GM12872 (cell line): ENCODE data around the gene SMAD4.

Experiments
- CTCF ChIP-seq: IDR thresholded peaks from 3 replicates; pipeline ENCODE4 v1.5.1; 2011; ENCODE audit warnings: low read depth, mild to moderate bottlenecking, low read length, moderate library complexity; ENCODE audit not compliant: insufficient read depth

Gene SMAD4

GRCh38 chr18:51074605-51075004 lies 44.6 kb downstream of the SMAD4 start:
- no peak for TF ChIP-seq CTCF

- TF ChIP-seq CTCF, result no peak
Measured at GRCh38 chr18:51076503-51076902, 46.5 kb downstream of the SMAD4 start.

- no peak for TF ChIP-seq CTCF
Measured at GRCh38 chr18:51077217-51077616, 47.2 kb downstream of the SMAD4 start.

GRCh38 chr18:51078026-51078425 lies 48.0 kb downstream of the SMAD4 start:
- no peak for TF ChIP-seq CTCF

- no peak for TF ChIP-seq CTCF
Measured at GRCh38 chr18:51082571-51083267, 52.7 kb downstream of the SMAD4 start.

GRCh38 chr18:51083398-51083797 lies 53.4 kb downstream of the SMAD4 start:
- no peak for TF ChIP-seq CTCF

GRCh38 chr18:51088410-51088809 lies 58.4 kb downstream of the SMAD4 start:
- no peak for TF ChIP-seq CTCF
